Stimulated activated CD8-positive, alpha-beta memory T cell treated with anti-CD3 and anti-CD28 coated beads, Interleukin-15, amount 100 ng/mL, for 4 hours (primary cell): ENCODE data around the gene DOCK1.

Experiments
- DNase-seq, 2 donors: peaks; one replicate each; pipeline ENCODE4 v3.0.0-alpha.2; 2020; ENCODE audit warnings: low read depth in 2 of 2

The DOCK1 gene

DNA sequence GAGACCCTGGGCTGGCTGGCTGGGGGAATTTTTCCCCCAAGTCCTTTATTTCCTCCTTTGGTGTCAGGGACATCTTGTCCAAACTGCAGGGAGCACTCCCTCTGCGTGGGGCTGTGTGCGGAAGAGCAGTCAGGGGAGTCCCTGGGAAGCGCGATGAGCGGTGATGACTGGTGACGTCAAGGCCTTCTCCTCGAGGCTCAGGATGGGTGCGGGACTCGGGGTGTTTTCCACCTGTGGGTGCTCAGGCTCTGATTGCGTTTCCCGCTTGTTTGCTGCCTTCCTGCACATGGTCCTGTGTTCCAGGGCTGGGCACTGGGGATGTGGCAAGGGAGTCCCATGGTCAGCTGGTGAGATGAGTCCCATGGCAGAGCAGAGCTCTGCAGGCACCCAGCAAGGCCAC, 101.2 kb downstream of the DOCK1 start:
- DNase-seq, result no peak

DNA sequence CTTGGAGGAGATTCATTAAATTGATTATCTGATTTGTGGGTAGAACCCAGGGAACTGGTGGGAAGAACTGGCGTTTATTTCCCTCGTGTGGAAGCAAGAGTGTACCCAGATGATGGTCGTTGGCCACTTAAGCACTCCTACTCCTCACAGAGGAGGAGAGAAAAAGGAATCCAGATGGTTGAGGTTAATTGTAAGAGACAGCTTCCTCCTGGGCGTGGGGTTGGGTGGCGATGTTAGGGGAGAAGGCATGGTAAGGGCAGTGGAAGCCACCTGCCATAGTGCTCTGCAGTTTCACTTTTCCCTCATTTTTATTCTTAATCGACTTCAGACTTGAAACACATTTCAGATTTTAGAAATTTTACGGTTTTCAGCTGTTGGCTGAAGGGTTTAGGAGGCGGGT, 104.1 kb downstream of the DOCK1 start:
- no peak for DNase-seq

DNA sequence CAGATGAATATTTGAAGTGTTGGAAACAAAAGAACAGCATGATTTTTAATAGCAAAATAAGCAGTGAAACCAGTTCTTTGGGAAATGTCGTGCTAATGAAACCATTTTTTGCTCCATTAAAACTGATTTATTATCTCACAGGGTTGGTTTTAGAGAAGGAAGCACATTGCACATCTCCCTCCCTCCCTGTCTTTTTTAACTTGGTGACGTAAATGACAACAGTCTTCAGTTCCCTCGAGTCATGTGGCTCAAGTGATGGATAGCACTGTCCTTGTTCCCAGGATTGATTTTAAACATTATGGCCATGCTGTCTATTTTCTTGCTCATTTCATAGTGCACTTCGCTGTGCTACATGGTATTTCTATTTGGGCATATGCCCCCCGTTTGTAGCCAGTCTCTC, 105.9 kb downstream of the DOCK1 start:
- DNase-seq, result no peak

DNA sequence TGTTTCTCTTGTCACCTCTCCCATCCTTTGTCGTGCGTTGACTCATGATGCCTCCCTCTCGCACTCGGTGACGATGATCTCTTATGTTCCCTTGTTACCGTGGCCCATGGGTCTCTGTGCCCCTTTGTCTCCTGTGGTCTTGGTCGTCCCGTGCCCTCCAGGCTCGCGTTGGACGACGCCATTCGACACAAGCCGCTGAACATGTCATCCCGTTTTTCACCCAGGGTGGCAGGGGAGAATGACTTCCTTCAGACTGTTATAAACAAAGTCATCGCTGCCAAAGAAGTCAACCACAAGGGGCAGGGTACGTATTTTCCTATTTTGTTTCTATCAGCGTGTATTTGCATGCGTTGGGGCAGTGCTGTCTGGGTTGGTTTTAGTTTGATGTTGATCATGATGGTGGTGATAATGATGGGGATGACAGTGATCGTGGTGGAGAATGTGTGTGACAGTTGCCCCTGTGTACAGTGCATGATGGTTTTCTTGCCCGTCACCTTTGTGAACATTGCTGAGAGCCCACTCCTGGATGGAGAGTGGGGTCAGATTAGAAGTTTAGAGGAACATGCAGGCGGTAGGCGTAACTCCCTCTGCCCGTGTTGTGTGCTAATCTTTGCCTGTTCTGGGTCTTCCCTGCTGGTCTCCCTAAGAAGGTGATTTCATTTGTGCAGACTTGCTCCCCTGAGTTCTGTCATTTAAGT, 107.0 kb downstream of the DOCK1 start:
- DNase-seq, result no peak

DNA sequence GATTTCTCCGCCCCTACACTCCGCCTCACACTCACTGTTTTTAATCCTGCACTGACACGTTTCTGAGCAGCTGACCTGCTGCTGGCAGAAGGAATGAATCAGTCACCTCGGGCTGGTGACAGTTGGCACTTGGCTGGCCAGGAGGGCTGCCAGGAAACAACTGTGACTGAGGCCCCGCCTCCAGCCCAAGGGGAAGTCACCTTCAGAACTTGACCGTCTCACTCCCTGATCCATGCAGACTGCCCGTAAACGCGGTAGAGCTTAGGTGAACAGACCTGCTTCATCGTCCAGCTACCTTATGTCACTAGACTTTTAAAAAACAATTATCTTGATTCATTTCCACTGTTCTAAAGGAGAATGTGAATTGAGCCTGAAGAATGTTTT, 107.5 kb downstream of the DOCK1 start:
- DNase-seq, result no peak

DNA sequence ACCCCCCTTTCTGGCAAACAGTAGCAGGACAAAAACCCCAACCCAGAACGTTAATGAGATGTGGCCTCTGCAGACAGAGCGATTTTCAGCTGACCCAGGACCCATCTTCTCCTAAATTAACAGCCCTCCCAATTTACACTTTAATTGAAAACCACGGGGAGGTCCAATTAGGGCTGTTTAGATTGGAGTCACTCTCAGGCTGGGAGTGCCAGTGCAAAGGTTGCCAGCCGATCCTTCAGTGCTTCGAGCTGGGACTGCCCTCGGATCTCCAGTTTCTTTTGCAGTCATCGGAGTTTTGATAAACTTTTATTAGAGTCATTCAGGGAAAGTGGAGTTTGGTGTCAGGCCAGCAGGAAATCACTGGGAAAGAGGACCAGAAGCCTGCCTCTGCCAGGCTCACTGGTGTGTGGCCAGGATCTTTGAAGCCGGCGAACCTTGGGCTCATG, 108.0 kb downstream of the DOCK1 start:
- no peak for DNase-seq

DNA sequence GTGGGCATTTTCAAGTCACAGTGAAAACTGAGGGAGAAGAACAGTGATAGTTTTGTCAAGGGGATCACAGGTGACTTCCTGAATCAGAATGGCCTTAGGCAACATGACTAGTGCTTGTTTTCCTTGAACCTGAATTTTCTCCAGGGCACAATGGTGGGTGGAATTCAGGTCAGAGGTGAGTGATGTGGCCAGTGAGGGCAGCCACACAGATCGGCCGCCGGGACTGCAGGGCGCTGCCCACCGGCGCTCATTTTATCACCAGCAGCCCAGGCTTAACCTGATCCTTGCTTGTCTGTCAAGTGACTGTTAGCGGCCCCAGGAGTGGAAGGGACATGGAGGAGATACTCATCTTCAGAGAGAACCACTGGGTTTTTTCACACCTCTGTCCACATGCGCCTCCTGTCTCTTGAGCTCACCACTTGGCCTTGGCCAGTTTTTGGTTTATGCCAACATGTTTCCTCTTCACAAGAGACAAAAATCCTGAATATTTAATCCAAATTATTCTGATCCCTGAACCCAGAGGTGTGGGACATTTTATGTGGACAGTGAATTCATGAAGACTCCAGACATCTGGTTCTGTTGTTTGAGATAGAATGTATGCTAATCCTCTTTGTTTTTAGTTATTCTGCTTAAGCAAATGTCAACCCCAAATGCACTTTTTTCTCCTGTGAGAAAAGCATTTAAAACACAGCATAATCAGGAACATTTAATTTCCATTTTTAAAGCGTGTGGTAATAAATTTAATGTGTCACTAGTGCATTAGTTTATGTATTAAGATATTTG, 108.7 kb downstream of the DOCK1 start:
- no peak for DNase-seq

DNA sequence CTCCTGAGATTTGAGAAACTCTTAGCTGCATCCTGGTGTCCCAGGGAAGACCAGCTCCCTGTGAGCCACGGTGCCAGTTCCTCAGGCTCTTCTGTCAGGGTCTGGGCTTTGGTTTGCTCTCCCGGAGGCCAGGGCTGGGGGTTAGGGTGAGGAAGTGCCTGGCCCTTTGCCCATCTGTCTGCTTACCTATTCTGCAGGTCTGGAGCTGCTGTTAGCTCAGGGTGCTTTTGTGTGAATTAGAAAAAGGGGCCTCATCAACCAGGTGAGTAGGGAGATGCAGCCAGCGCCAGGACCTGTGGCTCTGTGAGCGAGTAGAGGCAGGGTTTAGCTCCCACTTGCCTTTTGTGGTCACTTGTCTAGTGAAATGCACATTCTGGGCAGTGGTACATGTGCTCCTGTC, 109.4 kb downstream of the DOCK1 start:
- no peak for DNase-seq

DNA sequence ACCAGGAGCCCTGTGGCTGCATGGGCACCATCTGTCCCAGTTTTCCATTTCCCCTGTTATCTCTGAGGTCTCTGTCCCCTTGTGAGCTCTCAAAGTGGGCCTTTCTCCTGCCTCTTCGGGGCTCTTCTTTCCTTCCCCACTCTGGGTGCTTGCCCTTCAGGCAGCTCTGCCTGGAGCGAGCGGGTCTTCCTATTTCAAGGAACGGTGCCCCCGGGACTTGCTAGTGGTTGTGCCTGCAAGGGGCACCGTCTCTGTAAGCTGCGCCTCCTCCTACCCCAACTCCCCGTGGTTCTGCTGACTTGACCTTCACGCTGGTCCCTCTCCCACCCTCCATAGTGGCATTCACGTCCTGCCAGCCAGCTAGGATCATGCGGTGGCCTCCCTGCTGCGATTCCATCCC, 110.1 kb downstream of the DOCK1 start:
- DNase-seq, result no peak

DNA sequence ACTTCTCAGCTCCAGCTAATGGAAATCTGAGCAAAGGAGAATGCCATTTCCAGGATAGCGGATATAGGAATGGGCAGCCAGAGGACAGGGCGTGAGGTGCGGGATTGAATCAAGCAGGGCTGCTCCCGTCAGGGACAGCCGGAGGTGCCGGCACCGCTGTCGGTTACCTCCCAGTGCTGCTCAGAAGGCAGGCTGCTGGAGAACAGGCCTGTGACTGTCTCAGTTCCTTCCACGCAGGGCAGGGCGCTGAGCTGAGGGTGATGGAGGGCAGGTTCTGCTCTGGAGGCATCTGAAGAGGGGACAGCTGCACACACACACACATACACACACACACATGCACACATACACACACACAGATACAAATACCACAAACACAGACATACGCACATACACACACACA, 111.1 kb downstream of the DOCK1 start:
- DNase-seq, result no peak

DNA sequence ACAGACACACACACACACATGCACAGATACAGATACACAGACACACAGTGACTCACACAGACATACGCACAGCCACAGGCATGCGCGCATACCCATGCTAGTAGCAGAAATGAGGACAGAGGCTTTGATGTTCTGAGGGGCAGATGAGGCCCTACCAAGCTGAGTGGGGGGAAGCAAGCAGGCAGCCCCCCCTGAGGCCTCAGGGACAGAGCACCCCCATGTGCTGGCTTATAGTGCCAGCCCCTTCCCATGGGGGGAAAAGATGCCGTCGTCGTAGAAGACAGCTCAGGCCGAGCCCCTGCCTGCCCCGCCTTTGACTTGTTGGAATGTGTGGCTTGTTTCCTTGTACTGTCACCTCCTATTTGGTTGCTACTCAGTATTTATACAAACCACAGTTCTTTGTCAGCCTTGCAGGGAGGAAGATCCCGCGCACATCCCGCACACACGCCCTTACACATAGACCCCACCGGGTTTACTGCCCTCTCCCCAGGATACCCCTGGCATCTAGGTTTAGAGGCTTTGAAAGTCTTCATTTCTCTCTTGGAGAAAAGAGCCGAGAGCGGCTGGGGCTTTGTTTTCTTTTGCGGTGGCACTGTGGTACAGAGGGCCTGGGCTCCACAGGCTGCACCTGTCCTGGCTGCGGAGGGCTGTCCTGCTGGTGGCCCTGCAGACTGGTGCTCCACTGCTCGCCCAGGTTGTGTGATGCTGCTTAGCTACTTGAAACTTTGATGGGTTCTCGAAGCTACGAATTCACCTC, 112.5 kb downstream of the DOCK1 start:
- no peak for DNase-seq

DNA sequence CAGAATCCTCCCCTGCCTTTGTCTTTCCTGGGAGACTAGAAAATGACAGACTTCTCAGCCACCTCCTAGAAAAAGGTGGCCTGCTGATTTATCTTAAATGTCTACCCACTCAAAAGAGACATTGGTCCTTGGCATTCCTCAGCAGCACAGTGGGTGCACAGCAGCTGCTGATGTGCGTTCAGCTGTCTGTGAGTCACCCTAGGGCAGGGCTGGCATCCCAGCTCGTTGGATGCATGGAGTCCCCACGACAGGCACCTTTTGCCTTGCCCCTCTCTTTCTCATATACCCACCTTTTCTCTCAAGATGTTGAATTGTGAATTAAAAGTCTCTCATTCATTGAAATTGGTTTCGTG, 113.0 kb downstream of the DOCK1 start:
- no peak for DNase-seq

DNA sequence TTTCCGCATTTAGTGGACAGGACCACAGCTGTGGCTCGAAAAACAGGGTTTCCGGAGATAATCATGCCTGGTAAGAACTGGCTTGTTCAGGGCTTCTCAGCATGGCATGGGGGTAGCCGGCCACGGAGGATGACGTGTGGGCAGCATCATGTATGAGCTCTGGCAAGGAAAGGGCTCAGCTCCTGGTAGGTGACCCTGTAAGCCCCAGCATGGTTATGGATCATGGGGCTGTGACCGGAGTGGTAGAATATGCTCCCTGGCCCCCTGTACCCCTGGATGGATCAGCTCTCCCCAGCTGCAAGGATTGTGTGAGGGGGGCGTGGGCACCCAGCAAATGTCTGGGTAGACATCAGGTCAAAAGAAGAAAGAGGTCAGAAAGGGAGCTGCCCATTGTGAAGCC, 113.5 kb downstream of the DOCK1 start:
- no peak for DNase-seq

DNA sequence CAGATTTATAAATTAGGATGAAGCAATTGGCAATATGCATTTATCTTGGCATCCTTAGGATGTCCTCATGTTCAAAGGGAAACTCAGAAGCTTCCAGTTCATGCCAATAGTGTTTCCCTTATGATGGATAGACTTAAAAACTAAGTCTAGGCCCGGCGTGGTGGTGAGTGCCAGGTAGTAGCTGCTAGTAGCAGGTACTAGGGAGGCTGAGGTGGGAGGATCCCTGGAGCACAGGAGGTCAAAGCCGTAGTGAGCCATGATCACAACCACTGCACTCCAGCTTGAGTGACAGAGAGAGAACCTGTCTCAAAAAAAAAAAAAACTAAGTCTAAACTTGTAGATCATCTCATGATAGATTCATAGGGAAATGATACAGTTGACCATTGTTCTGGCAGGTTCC, 115.0 kb downstream of the DOCK1 start:
- DNase-seq, result no peak

DNA sequence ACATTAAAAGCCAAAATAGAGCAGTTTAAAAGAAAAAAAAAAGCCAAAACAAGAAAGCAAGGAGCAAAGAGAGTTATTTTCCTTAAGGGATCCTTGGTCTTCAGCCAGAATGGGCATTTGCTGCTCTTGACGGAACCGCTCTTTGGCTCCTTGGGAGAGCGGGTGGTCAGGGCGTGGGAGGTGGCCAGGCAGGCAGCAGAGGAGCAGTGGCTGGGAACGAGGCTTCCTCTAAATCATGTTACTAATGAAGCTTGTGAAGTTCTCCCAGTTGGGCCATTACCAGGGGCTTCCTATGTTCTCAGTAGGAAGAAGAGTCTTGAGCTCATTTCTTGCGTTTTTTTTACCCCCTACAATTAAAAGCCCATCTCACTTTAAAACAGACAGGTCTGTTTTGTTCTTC, 116.6 kb downstream of the DOCK1 start:
- DNase-seq, result no peak

DNA sequence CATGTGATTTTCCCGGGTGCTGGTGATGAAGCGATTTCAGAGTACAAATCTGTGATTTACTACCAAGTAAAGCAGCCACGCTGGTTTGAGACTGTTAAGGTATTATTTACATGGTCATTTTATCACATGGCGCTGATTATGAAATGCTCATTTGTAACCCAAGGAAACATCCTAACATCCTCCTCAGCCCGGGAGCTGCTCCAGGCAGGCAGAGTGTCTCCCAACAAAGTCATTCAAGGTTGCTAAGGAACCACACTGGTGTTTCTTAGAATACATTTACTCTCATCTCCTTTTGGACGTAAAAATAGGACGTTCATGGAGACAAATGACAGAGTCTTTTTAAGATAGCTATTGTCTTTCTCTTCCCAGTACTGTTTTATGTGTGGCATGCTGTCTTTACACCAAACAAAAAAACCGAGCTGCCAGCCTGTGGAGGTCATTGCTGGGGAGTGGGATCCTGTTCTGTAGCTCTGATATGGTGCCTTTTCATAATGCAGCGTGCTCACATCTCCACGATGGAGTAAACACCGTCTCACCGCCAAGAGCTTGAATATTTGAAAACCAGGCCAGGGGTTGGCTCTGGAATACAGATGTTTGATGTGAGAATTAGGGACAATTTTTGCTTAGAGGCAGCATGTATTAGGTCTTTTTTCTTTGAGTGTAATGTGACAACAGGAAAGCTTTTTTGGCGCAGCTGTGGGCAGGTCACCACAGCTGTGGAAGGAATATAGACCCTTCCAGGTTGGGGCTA, 119.6 kb downstream of the DOCK1 start:
- DNase-seq, result no peak

DNA sequence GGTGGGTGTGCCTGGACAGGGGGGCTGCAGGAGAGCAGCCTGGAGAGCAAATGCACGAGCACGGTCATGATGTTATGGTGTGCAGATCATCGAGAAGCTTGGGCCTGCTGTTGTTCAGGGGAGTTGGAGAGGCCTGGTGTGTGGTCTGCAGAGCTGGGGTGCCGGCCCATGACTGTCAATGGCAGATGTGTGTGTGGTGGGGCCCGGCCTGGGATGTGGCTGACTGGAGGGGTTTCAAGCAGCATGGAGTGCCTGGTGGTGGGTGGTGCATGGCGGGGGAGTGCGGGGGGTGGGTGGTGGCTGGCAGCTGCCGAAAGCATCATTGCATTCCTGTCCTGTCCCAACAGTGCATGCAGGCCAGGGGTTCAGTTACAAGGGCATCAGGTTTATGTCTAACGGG, 122.6 kb downstream of the DOCK1 start:
- no peak for DNase-seq

DNA sequence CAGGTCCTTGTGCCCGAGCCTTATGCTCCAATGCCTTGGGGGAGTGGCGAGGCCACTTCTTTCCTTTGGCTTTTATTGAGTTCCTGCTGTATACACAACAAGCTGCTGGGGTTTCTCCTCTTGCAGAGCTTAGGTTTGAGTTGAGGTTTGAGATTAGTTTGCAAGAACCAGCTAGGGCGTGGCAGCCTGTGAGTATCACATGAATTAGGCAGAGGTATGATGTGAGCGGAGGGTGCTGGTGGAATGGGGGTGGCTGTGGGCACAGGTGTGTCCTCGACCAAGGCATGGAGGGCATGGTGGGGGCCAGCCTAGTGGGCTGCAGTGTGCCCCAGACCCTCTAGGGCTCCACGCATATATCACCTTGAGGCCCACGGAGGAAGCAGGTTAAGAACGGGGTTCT, 123.3 kb downstream of the DOCK1 start:
- DNase-seq, result no peak

DNA sequence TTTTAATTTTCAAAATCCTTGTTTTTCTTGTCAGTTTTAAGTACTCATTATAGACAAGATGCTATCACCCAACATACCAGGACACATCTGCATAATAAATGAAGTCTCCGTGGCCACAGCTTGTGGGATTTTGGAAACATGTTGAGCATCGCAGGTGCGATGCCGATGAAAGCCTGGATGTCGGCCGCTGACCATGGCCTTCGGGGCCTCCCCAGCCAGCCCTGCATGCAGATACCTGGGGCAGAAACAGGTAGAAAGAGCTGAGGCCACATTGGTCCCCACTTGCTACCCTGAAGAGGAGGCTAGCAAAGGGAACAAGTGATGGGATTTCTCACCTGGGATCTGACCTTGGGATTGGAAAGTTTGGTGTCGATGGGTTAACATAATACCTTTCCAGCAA, 123.8 kb downstream of the DOCK1 start:
- DNase-seq, result no peak

DNA sequence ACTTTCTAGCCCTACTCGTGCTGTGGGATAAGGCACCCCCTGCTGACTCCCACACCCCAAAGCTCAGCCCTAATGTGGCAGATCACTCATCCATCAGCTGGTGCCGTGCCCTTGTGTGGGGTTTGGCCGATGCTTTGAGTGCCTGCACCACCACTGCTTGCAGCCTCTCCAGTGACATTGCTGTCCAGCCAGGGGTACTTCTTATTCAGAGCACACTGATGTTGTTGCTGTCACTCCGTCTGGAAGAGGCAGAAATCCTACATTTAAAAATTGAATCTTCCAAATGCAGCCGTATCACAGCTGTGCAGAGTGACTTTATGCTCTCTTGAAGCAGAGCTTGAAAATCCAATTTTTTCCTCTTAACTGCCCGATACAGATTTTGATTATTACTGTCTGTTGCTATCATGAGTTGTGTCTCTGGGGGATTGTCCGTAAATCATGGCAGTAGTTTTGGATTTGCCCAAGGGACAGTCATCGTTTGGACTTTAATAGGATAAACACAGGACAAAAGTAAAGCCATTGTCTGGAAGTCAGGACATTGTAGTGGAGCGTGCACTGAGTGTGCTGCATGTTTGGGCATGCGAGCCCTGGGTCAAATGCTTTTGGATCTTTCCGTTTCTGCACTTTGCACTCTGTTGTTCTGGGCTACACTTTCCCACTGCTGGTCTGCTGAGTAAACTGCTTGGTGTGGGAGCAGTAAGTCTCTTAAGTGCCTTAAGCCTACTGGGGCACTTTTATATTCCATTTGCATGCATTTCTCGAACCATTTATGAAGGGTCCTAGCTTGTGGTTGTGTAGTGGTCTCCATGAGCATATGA, 128.2 kb downstream of the DOCK1 start:
- no peak for DNase-seq

DNA sequence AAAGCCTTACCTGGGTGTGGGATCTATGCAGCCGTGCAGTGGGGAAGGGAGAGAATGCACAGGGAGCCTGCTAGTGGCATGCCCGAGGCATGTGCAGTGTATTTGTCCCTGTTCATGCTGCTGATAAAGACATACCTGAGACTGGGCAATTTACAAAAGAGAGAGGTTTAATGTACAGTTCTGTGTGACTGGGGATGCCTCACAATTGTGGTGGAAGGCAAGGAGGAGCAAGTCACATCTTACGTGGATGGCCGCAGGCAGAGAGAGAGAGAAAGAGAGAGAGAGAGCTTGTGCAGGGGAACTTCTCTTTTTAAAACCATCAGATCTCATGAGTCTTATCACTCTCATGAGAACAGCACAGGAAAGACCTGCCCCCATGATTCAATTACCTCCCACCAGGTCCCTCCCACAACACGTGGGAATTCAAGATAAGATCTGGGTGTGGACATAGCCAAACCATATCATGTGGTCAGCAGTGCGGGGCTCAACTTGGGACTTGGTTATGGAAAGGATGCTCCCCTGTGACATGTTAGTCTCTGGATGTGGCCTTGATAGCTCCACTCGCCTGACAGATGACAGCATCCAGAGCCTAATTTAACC, 128.9 kb downstream of the DOCK1 start:
- DNase-seq, result no peak
